HG03025 (cell line): Measurements from ENCODE around the gene SHMT2.

ENCODE experiments used
- ATAC-seq: cut with Tn5 transposase; IDR thresholded peaks from one replicate; pipeline ENCODE4 v1.9.1; 2021; ENCODE audit warnings: mild to moderate bottlenecking, moderate library complexity; ENCODE audit not compliant: unreplicated experiment, low FRiP score

Gene SHMT2

DNA sequence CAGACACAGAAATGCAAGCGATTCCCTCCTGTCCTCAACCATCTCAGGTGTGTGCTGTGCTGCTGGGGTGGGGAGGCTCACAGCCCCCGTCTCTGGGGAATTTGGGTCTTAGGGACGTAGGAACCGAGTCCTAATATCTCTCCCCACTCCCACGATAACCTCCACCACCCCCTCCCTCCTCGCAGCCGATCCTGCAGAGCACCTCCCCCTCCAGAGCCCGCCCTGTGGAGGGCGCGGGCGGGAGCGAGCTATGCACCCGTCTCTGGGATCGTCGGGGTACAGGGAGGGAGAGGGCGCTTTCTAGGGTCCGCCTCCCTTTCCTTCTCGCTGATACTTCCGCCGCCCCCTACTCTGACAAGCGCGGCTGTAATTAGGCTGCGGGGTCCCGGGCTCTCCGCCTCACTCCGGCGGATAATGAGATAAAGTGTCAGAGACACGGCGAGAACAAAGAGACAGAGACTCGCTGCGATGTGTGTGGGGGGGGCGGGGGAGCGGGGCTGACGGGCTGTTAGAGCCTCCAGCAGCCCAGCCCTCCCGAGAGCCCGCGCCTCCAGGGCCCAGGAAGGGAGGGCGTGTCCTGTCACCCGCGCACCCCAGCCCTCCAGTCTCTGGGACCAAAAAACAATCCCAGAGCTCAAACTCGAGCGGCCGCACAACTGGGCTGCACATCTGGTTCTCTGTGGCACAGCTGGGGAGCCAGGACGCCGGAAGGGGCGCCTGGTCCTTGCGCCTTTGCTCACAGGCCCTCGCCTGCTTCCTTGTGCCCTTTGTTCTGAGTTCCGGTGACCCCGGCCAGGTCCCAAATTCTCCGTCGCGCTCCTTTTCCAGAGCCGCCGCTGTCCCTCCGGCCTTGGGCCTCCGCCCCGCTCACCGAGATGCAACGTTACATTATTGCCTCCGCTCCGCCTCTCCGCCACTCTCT, 8.7 kb downstream of the SHMT2 start:
- no peak for ATAC-seq

DNA sequence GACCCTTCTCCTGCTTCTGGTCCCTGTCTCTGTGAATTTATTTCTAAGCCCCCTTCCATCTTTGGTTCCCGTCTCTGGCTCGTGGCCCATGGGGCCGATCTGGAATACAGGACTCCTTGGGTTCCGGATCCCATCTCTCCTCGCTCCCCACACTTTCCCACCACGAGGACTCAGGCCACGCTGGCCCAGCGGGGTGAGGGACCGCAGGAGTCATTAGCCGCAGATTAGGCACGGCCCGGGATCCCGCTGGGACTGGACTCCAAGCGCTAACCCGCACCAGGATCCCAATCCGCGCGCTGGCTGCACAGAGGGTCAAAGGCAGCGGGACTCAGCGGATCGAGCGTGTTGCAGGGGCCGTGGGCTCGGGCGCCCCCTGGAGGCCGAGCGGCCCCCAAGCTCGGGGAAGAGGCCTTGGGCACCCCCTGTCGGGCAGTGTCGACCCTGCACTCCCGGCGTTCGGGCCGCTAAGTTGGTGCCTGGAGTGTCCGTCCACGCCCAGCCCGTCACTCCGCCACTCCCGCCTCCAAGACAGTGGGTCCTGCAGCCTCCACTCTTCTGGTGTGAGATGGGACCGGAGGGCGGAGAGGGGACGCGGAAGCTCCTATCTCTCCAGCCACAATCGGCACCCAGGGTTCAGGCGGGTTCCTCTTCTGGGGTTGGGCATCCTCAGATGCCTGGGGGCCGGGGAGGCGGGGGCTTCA, 9.5 kb downstream of the SHMT2 start:
- peak; percentile 46 for ATAC-seq

DNA sequence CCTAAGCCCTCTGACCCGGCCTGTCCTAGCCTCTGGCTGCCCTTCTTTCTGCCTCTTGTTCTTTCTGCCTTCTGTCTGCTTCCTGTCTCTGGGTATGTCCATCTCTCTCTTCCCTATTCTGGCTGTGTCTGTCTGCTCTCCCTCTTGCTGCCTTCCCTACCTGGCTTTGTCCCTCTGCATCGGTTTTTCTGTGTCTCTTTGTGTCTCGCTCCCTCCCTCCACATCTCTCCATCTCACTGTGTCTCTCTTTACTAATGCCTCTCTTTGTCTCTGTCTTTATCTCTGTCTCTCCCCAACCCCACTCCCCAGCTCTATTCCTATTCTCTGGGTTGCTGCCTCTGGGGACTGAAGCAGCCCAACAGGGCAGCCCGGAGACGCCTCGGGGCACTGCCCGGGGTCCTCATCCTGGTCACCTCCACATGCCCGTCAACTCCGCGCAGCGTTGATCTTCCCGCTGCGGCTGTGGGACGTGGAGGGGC, 10.1 kb downstream of the SHMT2 start:
- ATAC-seq = no peak

DNA sequence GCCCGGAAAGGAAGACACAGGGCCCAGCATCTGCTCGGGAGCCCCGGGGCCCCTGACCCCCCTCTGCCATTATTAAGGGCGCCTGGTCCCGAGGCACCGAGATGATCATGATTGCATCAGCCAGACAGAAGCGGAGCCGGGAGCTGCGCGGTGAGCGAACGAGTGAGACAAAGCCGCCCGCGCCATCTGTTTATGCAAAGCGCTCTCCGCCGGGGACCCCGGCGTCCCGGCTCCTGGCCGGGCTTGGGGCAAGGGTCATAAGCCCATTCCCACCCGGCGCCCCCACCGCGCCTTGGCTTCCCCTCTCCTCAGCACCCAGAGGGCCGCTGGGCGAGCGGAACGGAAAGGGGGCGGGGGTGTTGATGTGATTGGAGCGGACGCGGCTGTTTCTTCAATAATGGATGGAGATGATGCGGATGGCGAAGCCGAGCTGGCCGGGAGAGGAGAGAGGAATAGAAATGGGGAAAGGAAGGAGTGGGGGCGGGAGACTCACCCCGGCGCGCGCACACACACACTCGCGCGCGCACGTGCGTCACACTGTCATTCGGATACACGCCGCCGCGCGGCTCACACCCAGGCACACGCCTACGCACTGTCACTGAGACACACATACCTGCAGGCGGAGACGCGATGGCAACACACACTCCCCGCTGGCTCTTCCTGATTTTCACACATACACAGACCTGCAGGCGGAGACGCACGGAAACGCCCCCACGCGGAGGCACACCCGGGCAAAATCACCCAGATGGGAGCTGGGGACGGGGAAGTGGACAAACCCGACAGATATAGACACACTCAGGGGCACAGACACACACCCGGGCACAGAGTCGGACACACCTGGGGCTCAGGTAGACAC, 10.8 kb downstream of the SHMT2 start:
- no peak for ATAC-seq

DNA sequence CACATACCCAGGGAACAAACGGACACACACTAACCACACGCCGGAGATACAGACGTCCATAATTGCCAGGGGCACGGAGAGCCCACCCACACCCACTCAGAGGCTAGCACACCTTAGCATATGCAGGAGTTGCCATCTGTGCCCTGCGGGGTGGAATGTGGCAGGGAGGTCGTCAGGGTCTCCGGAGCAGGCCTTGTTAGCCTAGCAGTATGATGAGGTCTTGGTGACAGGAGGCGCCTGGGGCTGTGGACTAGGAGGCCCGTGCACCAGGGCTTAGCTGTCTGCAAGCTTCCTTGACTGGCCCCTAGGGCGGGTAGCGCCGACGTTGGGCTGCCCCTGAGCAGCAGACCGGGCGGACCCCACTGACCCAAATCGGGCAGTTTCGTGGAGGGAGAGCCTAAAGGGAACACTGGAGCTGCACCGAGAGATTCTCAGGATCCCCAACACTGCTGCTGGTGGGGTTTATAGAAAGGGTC, 11.5 kb downstream of the SHMT2 start:
- no peak for ATAC-seq

DNA sequence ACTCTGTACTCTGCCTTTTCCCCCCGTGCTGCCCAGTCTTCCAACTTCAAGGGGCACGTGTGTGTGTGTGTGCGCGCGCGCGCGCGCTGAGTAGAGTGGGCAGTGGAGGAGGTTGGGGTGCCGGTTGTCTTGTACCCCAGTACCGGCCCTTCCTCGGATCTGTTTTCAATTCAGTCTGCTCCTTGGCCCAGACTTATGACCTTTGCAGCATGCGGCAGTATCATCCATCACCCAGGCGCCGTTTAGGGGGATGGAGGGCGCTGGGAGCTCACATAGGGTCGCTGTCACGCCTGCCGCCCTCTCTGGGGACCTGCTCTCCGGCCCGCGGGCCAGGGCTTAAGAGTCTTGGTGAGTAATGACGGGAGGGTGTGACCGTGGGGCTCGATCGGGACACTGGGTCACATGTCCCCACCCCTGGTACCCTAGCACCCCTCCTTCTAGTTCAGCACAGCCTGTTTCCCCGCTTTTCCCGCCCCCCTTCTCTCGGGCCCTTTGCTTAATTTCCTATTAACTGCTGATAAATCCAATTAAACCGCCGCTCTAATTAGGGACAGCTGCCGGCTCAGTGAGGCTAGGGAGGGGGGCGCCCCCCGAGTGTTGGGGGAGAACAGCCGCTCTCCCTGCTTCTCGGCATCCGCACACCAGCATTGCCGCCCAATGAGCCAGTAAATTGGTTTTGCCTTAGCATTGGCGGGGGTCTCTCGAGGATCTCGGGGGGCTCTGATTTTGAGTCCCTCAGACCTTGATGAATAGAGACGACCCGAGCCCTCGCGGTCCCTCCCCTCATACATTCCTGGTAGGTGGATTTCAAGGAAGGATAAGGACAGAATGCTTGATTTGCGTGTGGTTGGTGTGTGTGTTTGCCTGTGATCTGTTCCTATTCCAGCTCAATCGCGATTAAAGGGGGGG, 12.1 kb downstream of the SHMT2 start:
- ATAC-seq = no peak

DNA sequence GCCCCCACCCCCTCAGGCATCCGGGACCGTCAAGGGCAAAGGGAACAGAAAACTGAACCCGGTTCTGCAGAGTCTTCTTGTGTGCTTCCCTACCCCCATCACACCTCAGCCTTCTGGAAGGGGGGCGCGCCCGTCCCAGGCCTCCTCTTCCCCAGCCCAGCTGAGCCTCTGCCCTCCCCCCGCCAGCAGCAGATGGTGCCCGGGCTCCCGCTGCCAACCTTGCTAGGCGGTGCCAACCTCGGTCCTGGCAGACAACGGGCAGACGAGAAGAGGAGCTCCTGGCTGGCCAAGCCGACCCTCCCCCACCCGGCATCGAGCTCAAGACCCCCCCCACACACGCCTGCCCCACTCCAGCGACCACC, 12.8 kb downstream of the SHMT2 start:
- ATAC-seq = no peak

DNA sequence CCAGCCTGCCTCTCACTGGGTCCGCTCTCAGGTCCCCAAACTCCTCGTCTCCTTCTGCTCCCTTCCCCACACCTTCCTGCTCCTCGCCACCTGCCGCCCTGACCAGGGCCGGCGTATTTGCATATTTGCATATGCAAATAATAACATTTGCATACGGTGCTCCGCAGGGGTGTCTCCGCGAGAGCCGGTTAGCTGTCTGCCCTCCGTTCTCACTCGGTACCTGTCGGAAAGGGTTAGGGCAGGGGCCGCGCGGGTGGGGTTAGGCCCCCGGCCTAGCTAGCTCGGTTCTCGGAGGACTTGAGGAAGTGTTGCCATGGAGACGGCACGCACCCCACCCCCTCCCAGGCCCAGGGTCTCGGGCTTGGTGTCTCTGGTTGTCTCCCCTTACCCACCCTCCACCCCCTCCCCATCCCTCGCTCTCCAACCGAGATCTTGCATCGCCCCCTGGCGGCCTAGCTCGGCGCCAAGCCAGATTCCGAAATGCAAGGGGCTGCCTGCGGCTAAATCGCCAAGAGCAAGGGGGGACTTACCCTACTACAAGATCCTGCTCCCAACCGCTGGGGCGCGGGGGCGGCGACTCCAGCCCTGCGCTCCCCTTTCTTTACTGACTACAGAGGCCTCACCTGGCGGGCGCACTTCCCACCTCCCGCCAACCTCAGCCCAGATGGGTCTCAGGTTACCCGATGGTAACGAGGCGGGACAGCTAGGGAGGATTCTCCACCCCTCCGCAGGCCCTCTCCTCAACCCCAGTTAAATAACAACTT, 13.4 kb downstream of the SHMT2 start:
- ATAC-seq = peak; percentile 38

DNA sequence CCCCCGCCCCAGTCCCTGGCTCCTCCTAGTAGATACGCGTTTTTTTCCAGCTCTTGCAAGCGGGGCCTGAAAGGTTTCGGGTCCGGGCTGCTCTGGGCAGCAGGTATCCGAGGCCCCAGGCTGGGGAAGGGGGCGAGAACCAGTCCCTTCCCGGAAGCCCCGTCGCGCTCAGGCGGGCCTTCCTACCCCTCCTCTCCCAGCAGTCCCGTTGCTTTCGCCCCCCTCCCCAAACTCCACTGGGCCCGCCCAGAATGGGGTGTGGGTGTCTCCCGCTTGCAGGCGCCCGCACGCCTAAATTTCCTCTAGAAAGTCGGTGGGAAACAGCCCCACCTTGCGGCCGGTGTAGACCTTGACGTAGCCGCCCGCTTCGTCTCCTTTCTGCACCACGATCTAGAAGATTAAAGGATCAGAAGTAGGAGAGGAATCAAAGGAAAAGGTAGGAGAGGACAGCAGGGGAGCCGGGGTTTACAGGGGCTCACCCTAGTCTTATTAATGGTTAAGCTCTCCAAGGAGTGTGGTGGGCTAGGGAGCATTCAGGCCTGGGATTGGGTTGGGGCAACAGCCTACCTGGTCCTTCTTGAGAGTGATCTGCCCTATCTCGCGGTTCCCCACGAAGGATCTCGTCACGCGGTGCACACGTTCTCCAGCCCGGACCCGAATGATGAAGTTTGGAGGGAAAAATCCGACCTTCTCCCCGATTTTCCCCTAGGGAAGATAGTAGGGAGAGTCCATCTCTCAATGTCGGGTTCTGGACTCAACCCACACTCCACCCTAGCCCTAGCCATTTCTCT, 14.2 kb downstream of the SHMT2 start:
- ATAC-seq = no peak

DNA sequence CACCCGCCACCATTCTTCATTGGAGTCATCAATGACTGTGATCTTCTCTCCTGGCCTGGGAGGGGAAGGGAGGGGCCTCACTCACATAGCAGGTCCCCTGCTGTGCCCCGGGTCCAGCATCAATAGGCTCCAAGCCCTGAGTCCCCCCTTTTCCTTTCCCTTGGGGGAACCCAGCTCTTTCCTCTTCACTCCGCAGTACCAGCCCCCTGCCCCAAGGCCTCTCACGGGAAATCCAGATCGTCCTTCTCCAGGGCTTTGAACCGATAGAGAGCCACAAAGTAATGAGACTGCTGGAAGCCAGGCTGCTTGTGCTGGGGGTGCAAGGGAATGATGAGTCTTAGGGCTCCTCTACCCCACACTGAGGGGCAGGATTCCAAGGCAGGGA, 14.8 kb downstream of the SHMT2 start:
- ATAC-seq = no peak

DNA sequence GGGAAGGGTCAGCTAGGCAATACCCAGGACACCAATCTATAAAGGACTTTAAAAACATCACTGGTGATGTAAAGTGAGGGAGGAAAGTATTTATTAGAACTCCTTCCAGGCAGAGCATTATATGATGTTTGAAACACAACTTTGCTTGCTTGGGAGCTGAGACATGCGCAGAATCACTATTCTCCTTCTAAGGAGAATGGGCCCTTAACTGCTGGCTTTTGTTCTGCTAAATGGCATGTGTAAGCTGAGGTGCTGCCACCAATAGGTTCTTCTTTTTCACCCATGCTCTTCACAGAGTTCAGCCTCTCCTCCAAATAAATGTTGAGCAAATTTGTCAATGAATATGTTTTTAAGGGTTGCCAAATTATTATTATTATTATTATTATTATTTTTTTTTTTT, 17.5 kb downstream of the SHMT2 start:
- ATAC-seq = no peak

DNA sequence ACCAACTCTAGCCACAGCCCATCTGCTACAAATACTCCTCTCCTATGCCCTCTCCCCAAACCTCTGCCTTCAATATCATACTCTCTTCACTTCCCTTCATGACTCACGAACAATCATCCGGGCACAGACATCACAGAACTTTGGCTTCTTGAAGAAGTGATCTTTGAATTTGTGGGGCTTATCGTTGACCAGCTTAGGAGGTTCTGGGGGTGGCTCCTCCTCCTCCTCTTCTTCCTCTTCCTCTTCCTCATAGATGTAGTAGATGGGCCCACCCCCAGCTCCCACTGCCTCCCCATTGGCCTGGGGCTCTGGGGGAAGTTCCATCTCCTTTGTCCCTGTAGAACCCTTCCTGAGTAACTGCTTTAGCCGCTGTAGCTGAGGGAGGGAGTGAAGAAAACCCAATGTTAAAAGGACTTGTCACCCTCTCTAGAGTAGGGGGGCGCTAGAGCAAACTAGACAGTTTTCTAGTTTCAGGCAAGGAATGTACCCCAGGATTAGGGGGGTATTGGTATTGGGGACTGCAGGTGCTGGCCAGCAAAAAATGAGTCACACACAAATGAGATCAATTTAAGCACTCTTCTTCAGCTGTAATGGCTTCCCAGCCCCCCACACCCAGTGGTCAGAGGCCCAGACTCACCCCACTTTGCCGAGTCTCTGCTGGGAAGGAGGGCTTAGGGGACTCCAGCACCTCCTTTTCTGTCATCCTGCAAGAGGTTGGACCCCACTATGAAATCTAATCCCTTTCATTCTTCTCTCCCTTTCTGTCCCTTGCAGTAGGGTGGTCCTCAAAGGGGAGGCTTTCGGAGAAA, 19.6 kb downstream of the SHMT2 start:
- no peak for ATAC-seq

DNA sequence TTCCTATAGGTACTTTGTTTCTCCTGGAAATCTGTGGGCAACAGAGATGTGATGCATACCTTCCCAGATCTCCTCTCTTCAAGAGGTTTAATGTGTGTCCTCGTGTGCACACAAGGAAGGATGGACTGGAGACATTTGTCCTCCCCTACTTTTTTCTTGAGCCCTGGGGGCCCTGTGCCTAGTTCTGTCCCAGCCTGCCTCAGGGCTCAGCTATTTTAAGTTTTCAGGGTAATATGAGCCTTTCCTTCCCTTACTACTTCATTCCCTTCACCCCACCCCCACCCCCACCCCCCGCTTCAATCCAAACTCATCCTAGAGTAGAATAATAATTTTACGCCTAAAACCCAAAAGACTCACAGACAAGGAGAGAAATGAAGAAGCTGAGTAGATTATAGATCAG, 21.0 kb downstream of the SHMT2 start:
- ATAC-seq = no peak

DNA sequence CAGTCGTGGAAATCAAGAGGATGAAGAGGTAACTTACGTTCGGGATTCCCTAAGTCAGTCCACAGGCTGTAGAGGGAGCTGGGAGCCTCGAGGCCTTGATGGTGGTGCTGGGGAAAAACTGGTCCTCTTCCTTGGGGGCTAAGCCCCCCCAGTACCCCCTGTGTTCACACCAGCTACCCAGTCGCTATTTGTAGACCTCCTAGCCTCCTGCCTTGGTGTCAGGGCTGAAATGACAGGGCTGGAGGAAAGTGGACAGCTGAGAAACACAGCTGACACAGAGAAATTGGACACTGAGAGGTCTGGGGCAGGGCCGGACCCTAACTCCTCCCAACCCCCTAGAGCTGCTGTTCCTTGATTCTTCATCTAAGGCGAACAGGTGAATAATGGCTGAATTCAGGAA, 21.4 kb downstream of the SHMT2 start, which contains the start of gene STAC3:
Gene STAC3, minus strand, starts transcription at position 232 of the 400 bp plus-strand sequence. CDS start 1,551 bp downstream, outside the sequence.
- ATAC-seq = no peak

DNA sequence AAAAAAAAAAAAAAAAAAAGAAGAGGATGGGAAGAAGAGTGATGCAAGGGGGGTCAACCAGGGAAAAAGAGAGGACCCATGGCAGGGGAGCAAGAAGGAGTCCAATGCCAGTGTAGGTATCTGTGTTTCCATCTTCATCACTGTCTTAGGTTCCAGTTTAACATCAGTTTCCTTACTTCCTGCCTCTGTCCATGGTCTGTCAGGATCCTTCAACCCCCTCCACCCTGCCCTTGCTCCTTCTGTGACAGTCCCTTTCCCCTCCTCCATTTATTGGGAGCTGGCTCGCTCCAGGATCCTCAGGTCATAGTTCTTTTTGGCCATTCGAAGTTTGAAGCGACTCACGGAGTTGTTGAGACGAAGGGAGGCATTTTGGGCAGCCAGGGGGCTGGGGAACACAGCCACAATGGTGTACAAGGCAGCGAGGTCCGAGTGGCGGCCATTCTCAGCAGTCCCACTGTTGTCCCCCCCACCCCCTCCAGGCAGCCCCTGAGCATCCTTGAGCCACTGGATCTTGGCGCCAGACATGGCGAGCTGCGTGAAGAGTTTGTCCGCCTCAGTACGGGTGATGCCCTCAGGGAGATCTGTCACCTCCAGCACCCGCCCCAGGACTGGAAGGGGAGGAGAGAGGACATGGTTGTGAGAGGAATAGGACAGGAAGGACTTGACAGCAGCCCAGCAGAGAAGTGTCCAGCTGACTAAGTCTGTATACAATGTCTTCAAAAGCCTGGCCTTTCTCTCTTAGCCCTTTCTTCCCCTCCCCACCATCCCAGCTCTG, 25.2 kb downstream of the SHMT2 start:
- ATAC-seq = no peak

DNA sequence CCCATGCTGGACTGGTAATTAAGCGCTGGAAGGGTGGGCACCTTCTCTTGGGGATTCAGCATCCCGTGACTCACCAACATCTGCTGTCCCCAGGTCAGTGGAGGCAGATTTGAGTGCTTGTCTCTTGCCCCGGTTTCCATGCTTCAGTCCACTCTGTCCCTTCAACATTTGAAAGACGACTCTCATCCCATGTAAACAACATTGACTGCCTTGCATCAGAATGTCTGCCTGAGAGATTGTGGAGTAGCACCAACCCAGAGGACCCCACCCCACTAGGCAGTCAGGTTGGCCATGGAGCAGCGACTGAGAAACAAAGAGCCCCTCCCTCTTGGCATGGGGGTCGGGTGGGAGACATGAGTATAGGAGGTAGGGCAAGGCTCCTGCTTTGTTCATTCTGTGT, 26.4 kb downstream of the SHMT2 start:
- ATAC-seq = no peak
